Transverse colon (tissue), 4 donors: ENCODE measurements around the gene GLI1.

Experiments
- CTCF ChIP-seq, 5 experiments: fragments of 200-600 bp in 3 of 5; fragments of 450-650 bp in 2 of 5; sonication (generic) in 3 of 5; IDR thresholded peaks; 1 replicate in 2 of 5; 2 replicates in 3 of 5; pipeline ENCODE4 v1.5.1; 2016 to 2017; ENCODE audit warnings: antibody characterized with exemption in 5 of 5, inconsistent platforms in 3 of 5, mild to moderate bottlenecking in 2 of 5, moderate library complexity in 1 of 5
- POLR2A ChIP-seq: fragments of 450-650 bp; IDR thresholded peaks from one replicate; pipeline ENCODE4 v1.6.1; 2016; ENCODE audit warnings: antibody characterized with exemption, mild to moderate bottlenecking, moderate library complexity
- POLR2AphosphoS5 ChIP-seq, 3 donors: sonication (generic); formaldehyde crosslinking; IDR thresholded peaks; one replicate each; pipeline ENCODE4 v1.6.1; 2016; ENCODE audit warnings: antibody characterized with exemption in 3 of 3

- TF ChIP-seq CTCF (IDR thresholded peaks at IDR 0.05) (no peak), POLR2AphosphoS5 (IDR thresholded peaks at IDR 0.05) (no peak), POLR2A (no peak)
Measured at GRCh38 chr12:57451233-57451778, 8.3 kb upstream of the GLI1 start.
